Ovary (tissue), 3 donors: ENCODE measurements around the gene ANKRD2.

Experiments
- CTCF ChIP-seq, 3 donors: fragments of 450-650 bp in 2 of 3; fragments of 200-600 bp in 1 of 3; IDR thresholded peaks; one replicate each; pipeline versions ENCODE4 v1.5.1 to v1.8.0; 2016 to 2022; ENCODE audit warnings: antibody characterized with exemption in 3 of 3, mild to moderate bottlenecking in 1 of 3
- EP300 ChIP-seq: sonication (generic); formaldehyde crosslinking; IDR thresholded peaks from one replicate; pipeline ENCODE4 v1.6.1; 2017; ENCODE audit warnings: antibody characterized with exemption
- POLR2A ChIP-seq: fragments of 450-650 bp; IDR thresholded peaks from one replicate; pipeline ENCODE4 v1.6.1; 2017; ENCODE audit warnings: antibody characterized with exemption, mild to moderate bottlenecking, moderate library complexity
- donor health status: DM: no; HTN: no; CAD: no.

- no peak for TF ChIP-seq CTCF (IDR thresholded peaks at IDR 0.05)
- no peak for TF ChIP-seq POLR2A
- TF ChIP-seq EP300 = no peak
Measured at GRCh38 chr10:97563337-97563736, 9.2 kb upstream of the ANKRD2 start.
